Suppressor macrophage (primary cell): ENCODE data around the gene PARP6.

Source experiments
- DNase-seq, 4 experiments: peaks; one replicate each; pipeline ENCODE4 v3.0.0-alpha.2; 2020 to 2022

PARP6 gene

DNA sequence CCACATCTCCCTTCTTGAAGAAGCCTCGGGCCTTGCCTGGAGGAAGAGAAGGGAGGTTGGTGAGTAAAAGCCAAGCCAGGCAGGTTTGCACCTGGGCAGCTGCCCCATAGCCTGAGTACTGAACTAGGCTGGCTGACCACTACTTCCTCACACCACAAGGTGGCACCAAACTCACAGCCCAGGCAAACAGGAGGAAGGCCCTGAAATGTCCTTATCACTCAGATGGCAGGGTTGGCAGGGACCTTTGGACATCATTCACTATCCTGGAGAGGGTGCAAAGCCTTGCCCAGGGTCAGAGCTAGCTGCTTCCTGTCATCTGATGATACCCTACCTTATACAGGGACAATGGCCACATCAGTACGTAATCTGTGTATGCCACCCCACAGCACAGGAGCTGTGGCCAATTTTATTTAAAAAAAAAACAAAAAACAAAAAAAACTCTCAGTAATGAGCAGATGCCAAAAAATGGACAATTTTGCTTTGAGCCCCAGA, 72.6 kb downstream of the PARP6 start:
- peak; percentile 77 to 84 (median 79) for DNase-seq

DNA sequence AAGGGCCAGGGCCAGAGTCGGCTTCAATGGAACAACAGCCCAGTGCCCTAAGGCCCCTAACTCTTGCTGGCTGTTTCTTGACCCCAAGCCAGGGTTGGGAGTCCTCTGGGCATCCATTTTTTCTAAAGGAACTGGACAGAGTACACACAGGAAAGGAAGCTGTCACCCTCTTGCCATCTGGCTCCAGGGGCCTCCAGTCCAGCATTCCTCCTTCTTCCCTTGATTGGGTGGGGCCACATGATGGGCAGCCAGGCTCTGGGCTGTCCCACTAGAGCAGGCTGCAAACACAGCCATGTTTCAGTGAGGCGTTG, 73.2 kb downstream of the PARP6 start:
- no peak for DNase-seq

DNA sequence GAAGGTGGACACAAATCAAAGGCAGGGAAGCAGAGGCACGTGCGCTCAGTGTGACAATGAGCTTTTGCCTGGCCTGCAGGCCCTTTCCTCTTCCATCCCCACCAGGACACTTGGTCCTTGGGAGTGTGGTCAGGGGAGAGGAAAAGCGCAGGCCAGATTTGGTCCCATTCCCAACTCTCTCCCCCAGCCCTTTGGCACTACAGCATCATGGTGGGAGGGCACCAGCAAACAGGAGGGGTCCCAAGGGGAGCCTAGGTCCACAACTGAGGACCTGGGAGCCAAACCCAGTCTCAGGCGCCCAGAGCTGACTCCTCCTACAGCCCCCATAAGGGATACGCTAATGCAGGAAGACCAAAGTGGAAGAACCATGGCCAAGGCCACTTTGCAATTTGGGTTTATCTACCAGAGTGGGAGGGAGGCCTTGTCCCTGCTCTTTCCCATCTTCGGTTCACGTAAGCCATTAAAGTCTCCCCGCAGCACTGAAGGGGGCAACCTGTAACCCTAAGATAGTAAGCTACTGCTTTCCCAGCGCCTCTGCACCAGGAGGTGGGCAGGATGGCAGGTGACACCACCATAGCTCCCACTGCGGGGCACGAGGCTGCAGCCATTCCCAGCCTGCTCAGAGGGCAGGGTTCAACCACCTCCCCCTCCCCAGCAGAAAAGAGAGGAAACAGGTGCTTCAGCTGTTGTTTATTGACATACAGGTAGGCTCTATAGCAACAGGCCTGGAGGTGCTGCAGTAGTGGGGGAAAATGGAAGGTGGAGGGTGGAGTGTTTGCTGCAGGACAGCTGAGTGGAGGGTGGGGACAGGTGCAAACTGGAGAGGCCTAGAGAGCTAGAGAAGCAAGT, 73.8 kb downstream of the PARP6 start:
- no peak for DNase-seq

DNA sequence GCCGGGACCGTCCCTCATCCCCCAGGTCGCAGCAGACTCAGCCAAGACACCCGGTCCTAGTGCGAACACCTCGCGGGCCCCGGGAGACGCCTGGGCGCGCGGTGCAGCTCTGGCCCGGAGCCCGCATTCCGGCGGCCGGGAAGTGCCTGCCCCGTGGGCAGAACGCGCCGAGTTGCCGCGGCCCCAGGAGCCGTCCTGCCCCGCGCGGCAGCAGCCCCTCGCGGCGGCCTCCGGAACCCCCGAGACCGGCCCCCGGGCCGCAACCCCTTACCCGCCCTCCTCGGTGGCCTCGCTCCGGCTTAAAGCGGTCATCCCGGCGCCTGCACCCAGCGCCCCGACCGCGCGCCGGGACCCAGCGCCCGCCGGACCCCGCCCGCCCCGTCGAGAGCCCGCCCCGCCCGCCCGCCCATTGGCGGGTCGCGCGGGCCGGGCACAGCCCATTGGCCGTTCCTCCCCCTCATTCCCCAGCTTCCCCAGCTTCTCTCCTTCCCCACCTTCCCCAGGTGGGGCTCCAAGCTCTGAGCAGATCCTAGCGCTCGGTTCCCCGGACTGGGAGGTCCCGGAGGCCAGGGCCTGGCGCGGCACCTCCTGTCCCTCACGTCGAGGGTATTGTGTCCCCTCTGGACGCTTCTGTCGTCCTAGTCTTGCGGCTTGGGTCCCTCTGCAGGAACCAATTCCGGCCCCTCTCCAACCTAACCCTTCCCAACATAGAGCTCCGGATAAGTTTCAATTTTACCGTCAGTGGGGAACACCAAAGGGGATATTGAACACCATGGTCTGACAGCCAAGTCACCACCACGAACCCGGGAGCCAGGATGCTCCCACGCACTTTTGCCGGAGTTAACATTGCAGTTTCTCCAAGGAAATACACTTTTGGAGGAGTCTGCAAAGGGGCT, 74.6 kb downstream of the PARP6 start, which contains the start of gene GRAMD2A:
Gene GRAMD2A, minus strand, starts transcription at position 328 of the 896 bp plus-strand sequence.
- DNase-seq: peak; percentile 22 to 65 (median 44)

DNA sequence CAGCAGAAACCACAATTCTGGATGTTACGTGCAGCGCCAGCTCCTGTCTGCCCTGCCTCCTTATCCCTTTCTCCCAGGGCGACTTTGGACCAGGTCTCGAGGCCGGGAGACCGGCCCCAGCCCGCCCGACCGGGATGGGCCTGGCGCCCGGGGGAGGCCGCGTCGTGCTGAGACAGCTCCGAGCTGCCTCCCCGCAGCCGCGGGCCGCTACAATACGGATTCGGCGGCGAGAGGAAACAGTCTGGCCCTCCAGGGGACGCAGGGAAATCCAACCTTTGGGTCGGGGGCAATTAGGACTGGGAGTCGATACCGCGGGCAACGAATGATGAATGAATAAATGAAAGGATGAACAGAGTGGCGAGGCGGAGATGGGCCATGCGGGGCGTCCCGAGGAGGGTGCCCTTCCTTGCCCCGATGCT, 75.3 kb downstream of the PARP6 start:
- DNase-seq: no peak

DNA sequence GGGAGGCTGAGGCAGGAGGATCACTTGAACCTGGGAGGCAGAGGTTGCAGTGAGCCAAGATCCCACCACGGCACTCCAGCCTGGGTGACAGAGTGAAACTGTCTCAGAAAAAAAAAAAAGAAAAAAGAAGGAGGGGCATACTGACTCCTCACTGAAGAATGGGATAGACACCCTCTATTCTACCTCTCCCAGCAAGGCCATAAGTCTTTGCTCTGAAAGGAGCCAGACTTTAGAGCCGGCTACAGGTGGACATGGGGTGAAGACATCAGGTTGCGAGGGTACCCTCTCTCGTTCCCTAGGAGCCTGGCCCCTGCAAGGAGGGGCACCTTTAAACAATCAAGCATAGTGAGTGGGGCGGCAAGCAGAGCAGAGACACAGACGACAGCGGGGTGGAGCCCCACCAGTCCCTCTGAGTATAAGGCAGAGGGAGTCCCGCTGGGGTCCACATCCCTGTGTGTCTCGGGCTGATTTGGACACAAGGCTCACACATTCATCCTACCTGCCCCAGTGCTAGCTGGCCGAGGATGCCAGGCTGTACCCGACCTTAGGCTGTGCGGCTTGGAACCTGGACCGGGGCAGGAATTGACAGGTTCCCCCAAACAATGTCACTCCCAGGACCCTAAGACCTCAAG, 75.8 kb downstream of the PARP6 start:
- no peak for DNase-seq

DNA sequence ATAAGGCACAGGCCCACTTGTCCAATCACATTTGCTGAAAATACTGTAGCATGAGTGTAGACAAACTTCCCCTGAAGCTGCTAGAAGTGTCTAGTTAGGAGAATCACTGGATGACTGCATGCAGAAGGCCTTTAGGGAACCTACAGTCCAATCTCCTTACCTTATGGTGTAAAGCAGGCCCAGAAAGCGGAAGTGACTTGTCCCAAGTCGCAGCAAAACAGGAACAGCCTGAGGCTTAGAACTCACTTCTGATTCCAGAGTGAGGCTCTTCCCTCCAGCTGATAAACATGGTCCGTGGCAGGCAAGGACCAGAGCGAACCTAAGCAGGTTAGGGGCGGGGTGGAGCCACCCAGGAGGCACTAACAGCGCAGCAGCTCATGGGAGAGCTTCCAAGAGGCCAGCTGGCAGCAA, 77.2 kb downstream of the PARP6 start:
- DNase-seq: peak; percentile 89 to 97 (median 93)

DNA sequence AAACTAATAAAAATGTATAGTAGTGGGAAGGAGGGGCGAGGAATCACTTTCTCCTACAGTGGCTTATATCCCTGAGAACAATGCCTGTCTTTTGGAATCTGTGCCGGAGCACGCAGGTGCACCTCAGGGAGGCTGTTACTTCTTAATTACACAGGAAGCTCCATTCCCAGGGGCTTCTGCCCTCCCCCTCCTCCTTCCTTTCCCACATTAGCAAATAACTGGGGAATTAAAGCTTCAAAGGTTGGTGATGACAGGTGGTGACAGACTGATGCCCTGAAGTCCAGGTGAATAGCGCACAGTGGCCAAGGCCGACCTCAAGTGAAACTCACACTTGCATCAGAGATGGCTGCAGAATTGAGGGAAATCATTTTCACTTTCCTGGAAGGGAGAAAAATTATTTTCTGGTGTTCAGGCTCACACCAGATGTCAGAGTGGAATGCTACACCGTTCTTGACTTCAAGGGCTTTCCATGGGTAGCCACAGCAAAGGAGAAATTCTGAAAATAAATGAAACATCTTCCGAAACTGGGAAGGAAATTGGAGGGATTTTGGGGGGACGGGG, 78.4 kb downstream of the PARP6 start:
- no peak for DNase-seq

DNA sequence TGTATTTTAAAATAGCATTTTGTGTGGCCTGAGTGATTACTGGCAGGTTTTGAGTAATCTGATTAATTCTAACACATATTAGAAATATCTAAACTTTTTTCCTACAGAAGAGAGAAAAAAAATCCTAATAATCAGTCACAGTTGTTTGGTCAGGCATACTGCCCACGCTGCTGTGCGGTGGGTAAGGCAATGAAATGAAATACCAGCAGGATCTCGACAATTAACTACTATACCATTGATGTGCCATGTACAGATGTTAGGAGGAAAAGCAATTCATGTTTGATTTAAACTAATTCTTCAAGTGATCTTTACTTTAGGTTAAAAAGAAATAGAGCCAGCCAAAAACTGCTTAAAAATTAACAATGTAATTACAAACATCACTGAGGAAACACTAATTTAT, 79.9 kb downstream of the PARP6 start:
- DNase-seq: no peak
